Activated CD4-positive, alpha-beta memory T cell treated with anti-CD3 and anti-CD28 coated beads, Interleukin-2, amount 10 ng/mL, durations not matched to agents 7 days and 5 days (primary cell): ENCODE measurements around the gene DEK. TPM values are rescaled to one million over a fixed set of nuclear protein-coding genes. Genes with fewer than 3 reads are reported as not detected.
"Not testable (repeated sequence)": the region's sequence is repeated elsewhere in the genome, so short reads cannot be mapped to it uniquely, and the experiment has no call there.

Experiments used
- CTCF ChIA-PET: fragments of 350-600 bp; sonication (Branson Sonifier 250); formaldehyde crosslinking; loops from one replicate; lab custom pipeline; 2021; ENCODE audit warnings: antibody characterized with exemption, inconsistent platforms; lab: Charles Lee
- POLR2A ChIA-PET: fragments of 350-600 bp; sonication (Branson Sonifier 250); formaldehyde crosslinking; loops from one replicate; lab custom pipeline; 2021; ENCODE audit warnings: antibody characterized with exemption; lab: Charles Lee
- DNase-seq: peaks from one replicate; pipeline ENCODE4 v3.0.0-alpha.2; 2020
- H3K27ac Mint-ChIP-seq: one replicate; pipeline ENCODE4 v1.8.0; 2021; ENCODE audit warnings: mild to moderate bottlenecking, mixed read lengths
- H3K27me3 Mint-ChIP-seq: one replicate; pipeline ENCODE4 v1.8.0; 2021; ENCODE audit warnings: mixed read lengths
- H3K36me3 Mint-ChIP-seq: one replicate; pipeline ENCODE4 v1.8.0; 2021; ENCODE audit warnings: low read depth, mixed read lengths
- H3K4me1 Mint-ChIP-seq: one replicate; pipeline ENCODE4 v1.8.0; 2021; ENCODE audit warnings: mixed read lengths
- H3K4me3 Mint-ChIP-seq: one replicate; pipeline ENCODE4 v1.8.0; 2021; ENCODE audit warnings: mild to moderate bottlenecking, mixed read lengths
- H3K9me3 Mint-ChIP-seq: one replicate; pipeline ENCODE4 v1.8.0; 2021; ENCODE audit warnings: mixed read lengths
- total RNA-seq, 2 experiments: library from RNA; stranded (reverse); gene quantifications; one replicate each; pipeline ENCODE4 v1.2.3, GENCODE V29; 2021

DEK gene
- 100 to 1,000 TPM; 194 to 203 TPM for total RNA-seq

GRCh38 chr6:18264219-18264922, at the start of gene DEK:
TSS of gene DEK (minus strand) at chr6:18264530. CDS start at chr6:18263987, 543 bp downstream.
- H3K4me1 Mint-ChIP-seq = peaks cover 46% of the 10 kb centered on the region
- H3K27ac Mint-ChIP-seq = peak within 1 kb of the TSS; percentile 94
- POLR2A ChIA-PET = interaction anchor here (0.9 to 2.3 kb wide), 7 partner anchors 10 to 112 kb away, joined by 3 to 7 read pairs (median 4); partner anchors contain the start of genes KDM1B and TPMT
- no peaks in the 10 kb centered on the region for H3K27me3 Mint-ChIP-seq
- peaks cover 51% of the 10 kb centered on the region for H3K36me3 Mint-ChIP-seq
- peaks cover 3% of the 10 kb centered on the region for H3K9me3 Mint-ChIP-seq
- peak; percentile 86 for DNase-seq
- peak within 1 kb of the TSS; percentile 93 for H3K4me3 Mint-ChIP-seq
- CTCF ChIA-PET = interaction anchor here (0.6 kb wide), 1 partner anchor 103 kb away, joined by 3 read pairs; no protein-coding TSS in a partner anchor

- H3K27me3 Mint-ChIP-seq = peaks cover 7% of the 10 kb centered on the region
- no peak overlapping the region for H3K27ac Mint-ChIP-seq
- no peak for DNase-seq
- ChIA-PET CTCF (no interaction called here), POLR2A (no interaction called here)
- no peak overlapping the region for H3K4me3 Mint-ChIP-seq
- H3K9me3 Mint-ChIP-seq = no peaks in the 10 kb centered on the region
- H3K4me1 Mint-ChIP-seq = no peaks in the 10 kb centered on the region
- H3K36me3 Mint-ChIP-seq = no peaks in the 10 kb centered on the region
Observed at GRCh38 chr6:18312368-18312767, 48.0 kb upstream of the DEK start.

GRCh38 chr6:18310010-18310409, 45.7 kb upstream of the DEK start:
- H3K9me3 Mint-ChIP-seq, POLR2A ChIA-PET, H3K36me3 Mint-ChIP-seq, DNase-seq, H3K27me3 Mint-ChIP-seq, H3K4me1 Mint-ChIP-seq, H3K27ac Mint-ChIP-seq, H3K4me3 Mint-ChIP-seq: not testable (repeated sequence)
- CTCF ChIA-PET = interaction anchor here (0.9 kb wide), 1 partner anchor 12 kb away, joined by 3 read pairs; no protein-coding TSS in a partner anchor

GRCh38 chr6:18309046-18309445, 44.7 kb upstream of the DEK start:
- no peak overlapping the region for H3K4me3 Mint-ChIP-seq
- no peaks in the 10 kb centered on the region for H3K36me3 Mint-ChIP-seq
- no peak overlapping the region for H3K27ac Mint-ChIP-seq
- POLR2A ChIA-PET = no interaction called here
- H3K9me3 Mint-ChIP-seq = no peaks in the 10 kb centered on the region
- no peaks in the 10 kb centered on the region for H3K4me1 Mint-ChIP-seq
- no peak for DNase-seq
- CTCF ChIA-PET = no interaction called here
- H3K27me3 Mint-ChIP-seq = peaks cover 3% of the 10 kb centered on the region

GRCh38 chr6:18308070-18308735, 43.9 kb upstream of the DEK start:
- Mint-ChIP-seq H3K27me3 (peaks cover 2% of the 10 kb centered on the region), H3K9me3 (no peaks in the 10 kb centered on the region), H3K27ac (no peak overlapping the region), H3K36me3 (no peaks in the 10 kb centered on the region), H3K4me1 (no peaks in the 10 kb centered on the region), H3K4me3 (no peak overlapping the region)
- DNase-seq = no peak
- CTCF ChIA-PET = no interaction called here
- POLR2A ChIA-PET = no interaction called here

GRCh38 chr6:18306977-18307376, 42.6 kb upstream of the DEK start:
- peaks cover 2% of the 10 kb centered on the region for H3K27me3 Mint-ChIP-seq
- no peak overlapping the region for H3K4me3 Mint-ChIP-seq
- H3K27ac Mint-ChIP-seq = no peak overlapping the region
- no peak for DNase-seq
- no peaks in the 10 kb centered on the region for H3K4me1 Mint-ChIP-seq
- no peaks in the 10 kb centered on the region for H3K9me3 Mint-ChIP-seq
- H3K36me3 Mint-ChIP-seq = no peaks in the 10 kb centered on the region
- ChIA-PET CTCF (interaction anchor here (0.8 kb wide), 1 partner anchor 17 kb away, joined by 3 read pairs; no protein-coding TSS in a partner anchor), POLR2A (no interaction called here)

GRCh38 chr6:18302561-18303439, 38.5 kb upstream of the DEK start:
- Mint-ChIP-seq H3K27me3 (no peaks in the 10 kb centered on the region), H3K4me3 (no peak overlapping the region), H3K36me3 (no peaks in the 10 kb centered on the region), H3K4me1 (no peaks in the 10 kb centered on the region), H3K9me3 (no peaks in the 10 kb centered on the region), H3K27ac (no peak overlapping the region)
- no peak for DNase-seq
- ChIA-PET CTCF (no interaction called here), POLR2A (no interaction called here)

- H3K27me3 Mint-ChIP-seq = no peaks in the 10 kb centered on the region
- no peak overlapping the region for H3K4me3 Mint-ChIP-seq
- no peaks in the 10 kb centered on the region for H3K9me3 Mint-ChIP-seq
- no peak for DNase-seq
- H3K27ac Mint-ChIP-seq = no peak overlapping the region
- POLR2A ChIA-PET = no interaction called here
- H3K36me3 Mint-ChIP-seq = no peaks in the 10 kb centered on the region
- CTCF ChIA-PET = no interaction called here
- no peaks in the 10 kb centered on the region for H3K4me1 Mint-ChIP-seq
Observed at GRCh38 chr6:18293076-18293904, 29.0 kb upstream of the DEK start.

GRCh38 chr6:18289283-18289682, 25.0 kb upstream of the DEK start:
- Mint-ChIP-seq H3K27me3 (peaks cover 2% of the 10 kb centered on the region), H3K9me3 (no peaks in the 10 kb centered on the region), H3K36me3 (no peaks in the 10 kb centered on the region), H3K27ac (no peak overlapping the region), H3K4me3 (no peak overlapping the region), H3K4me1 (no peaks in the 10 kb centered on the region)
- POLR2A ChIA-PET = no interaction called here
- no peak for DNase-seq
- CTCF ChIA-PET = no interaction called here

- no peak for DNase-seq
- CTCF ChIA-PET = no interaction called here
- Mint-ChIP-seq H3K4me3 (no peak overlapping the region), H3K36me3 (no peaks in the 10 kb centered on the region), H3K27me3 (peaks cover 24% of the 10 kb centered on the region), H3K9me3 (no peaks in the 10 kb centered on the region), H3K4me1 (no peaks in the 10 kb centered on the region), H3K27ac (no peak overlapping the region)
- POLR2A ChIA-PET = no interaction called here
Observed at GRCh38 chr6:18284261-18284660, 19.9 kb upstream of the DEK start.

- Mint-ChIP-seq H3K9me3 (no peaks in the 10 kb centered on the region), H3K4me1 (peaks cover 5% of the 10 kb centered on the region), H3K4me3 (no peak overlapping the region), H3K36me3 (no peaks in the 10 kb centered on the region), H3K27me3 (peaks cover 47% of the 10 kb centered on the region), H3K27ac (no peak overlapping the region)
- CTCF ChIA-PET = no interaction called here
- POLR2A ChIA-PET = no interaction called here
- no peak for DNase-seq
Observed at GRCh38 chr6:18281564-18281963, 17.2 kb upstream of the DEK start.

- Mint-ChIP-seq H3K4me1 (peaks cover 5% of the 10 kb centered on the region), H3K4me3 (no peak overlapping the region), H3K9me3 (no peaks in the 10 kb centered on the region), H3K27ac (no peak overlapping the region), H3K36me3 (no peaks in the 10 kb centered on the region), H3K27me3 (peaks cover 55% of the 10 kb centered on the region)
- DNase-seq = no peak
- ChIA-PET CTCF (no interaction called here), POLR2A (no interaction called here)
Observed at GRCh38 chr6:18280084-18280483, 15.8 kb upstream of the DEK start.
